BLaER1 treated with 17β-estradiol and CSF1 and Interleukin-3, amounts not matched to agents 10 nM and 100 nM (cell line): Measurements from ENCODE around the gene UBE4B.

Experiments used
- H3K27ac ChIP-seq, 11 experiments: shearing (Covaris generic); formaldehyde crosslinking; 2 replicates each; pipeline ENCODE4 v1.8.1; 2022
- H3K27me3 ChIP-seq, 11 experiments: shearing (Covaris generic); formaldehyde crosslinking; 2 replicates each; pipeline ENCODE4 v1.8.1; 2022
- H3K36me3 ChIP-seq, 11 experiments: shearing (Covaris generic); formaldehyde crosslinking; 2 replicates each; pipeline ENCODE4 v1.8.1; 2022
- H3K4me1 ChIP-seq, 10 experiments: shearing (Covaris generic); formaldehyde crosslinking; 2 replicates each; pipeline ENCODE4 v1.8.1; 2022
- H3K4me2 ChIP-seq, 11 experiments: shearing (Covaris generic); formaldehyde crosslinking; 2 replicates each; pipeline ENCODE4 v1.8.1; 2022
- H3K4me3 ChIP-seq, 10 experiments: shearing (Covaris generic); formaldehyde crosslinking; 2 replicates each; pipeline ENCODE4 v1.8.1; 2022
- H3K9ac ChIP-seq, 11 experiments: shearing (Covaris generic); formaldehyde crosslinking; 2 replicates each; pipeline ENCODE4 v1.8.1; 2022
- H3K9me3 ChIP-seq, 11 experiments: shearing (Covaris generic); formaldehyde crosslinking; replicated peaks in 1 of 11; 2 replicates each; pipeline ENCODE4 v1.8.1; 2022
- H4K20me1 ChIP-seq, 11 experiments: shearing (Covaris generic); formaldehyde crosslinking; 2 replicates each; pipeline ENCODE4 v1.8.1; 2022
- Cebpa-rat ChIP-seq, 11 experiments: shearing (Covaris generic); IDR thresholded peaks; 2 replicates each; pipeline ENCODE4 v1.8.1; 2022

The UBE4B gene

GRCh38 chr1:10152709-10153284, 120.0 kb downstream of the UBE4B start:
- Histone ChIP-seq H3K27me3 (no peaks in the 10 kb centered on the region), H4K20me1 (no peaks in the 10 kb centered on the region), H3K4me1 (no peaks in the 10 kb centered on the region), H3K4me2 (no peak overlapping the region), H3K9me3 (no peaks in the 10 kb centered on the region), H3K9ac (no peak overlapping the region), H3K27ac (no peak overlapping the region), H3K4me3 (no peak overlapping the region), H3K36me3 (peaks cover 4 to 92% (median 53%) of the 10 kb centered on the region in 11 experiments; a peak in 21 of 22 replicates)
- TF ChIP-seq Cebpa-rat (IDR thresholded peaks at IDR 0.05), result no peak

GRCh38 chr1:10155087-10155712, 122.4 kb downstream of the UBE4B start:
- Histone ChIP-seq H4K20me1 (no peaks in the 10 kb centered on the region), H3K36me3 (peaks cover 7 to 97% (median 55%) of the 10 kb centered on the region in 11 experiments), H3K4me1 (no peaks in the 10 kb centered on the region), H3K4me2 (no peak overlapping the region), H3K27me3 (no peaks in the 10 kb centered on the region), H3K9ac (no peak overlapping the region), H3K4me3 (no peak overlapping the region), H3K27ac (no peak overlapping the region), H3K9me3 (no peaks in the 10 kb centered on the region)
- TF ChIP-seq Cebpa-rat (IDR thresholded peaks at IDR 0.05), result no peak

- peaks cover 0 to 8% (median 0%) of the 10 kb centered on the region in 10 experiments; a peak in 1 of 20 replicates for H3K4me1 ChIP-seq
- no peak for TF ChIP-seq Cebpa-rat (IDR thresholded peaks at IDR 0.05)
- no peak overlapping the region for H3K4me3 ChIP-seq
- H3K36me3 ChIP-seq, result peaks cover 28 to 99% (median 74%) of the 10 kb centered on the region in 11 experiments
- no peak overlapping the region for H3K9ac ChIP-seq
- H3K27me3 ChIP-seq, result no peaks in the 10 kb centered on the region
- H3K27ac ChIP-seq, result no peak overlapping the region
- no peaks in the 10 kb centered on the region for H3K9me3 ChIP-seq
- no peaks in the 10 kb centered on the region for H4K20me1 ChIP-seq
- H3K4me2 ChIP-seq, result no peak overlapping the region
These were observed 127.4 kb downstream of the UBE4B start for GRCh38 chr1:10160173-10160572.

GRCh38 chr1:10160907-10161490, 128.2 kb downstream of the UBE4B start:
- no peaks in the 10 kb centered on the region for H3K9me3 ChIP-seq
- TF ChIP-seq Cebpa-rat (IDR thresholded peaks at IDR 0.05), result no peak
- H3K4me1 ChIP-seq, result peaks cover 0 to 8% (median 0%) of the 10 kb centered on the region in 10 experiments; a peak in 1 of 20 replicates
- no peak overlapping the region for H3K27ac ChIP-seq
- peaks cover 36 to 99% (median 78%) of the 10 kb centered on the region in 11 experiments for H3K36me3 ChIP-seq
- no peak overlapping the region for H3K4me3 ChIP-seq
- no peak overlapping the region for H3K4me2 ChIP-seq
- no peaks in the 10 kb centered on the region for H4K20me1 ChIP-seq
- no peaks in the 10 kb centered on the region for H3K27me3 ChIP-seq
- H3K9ac ChIP-seq, result no peak overlapping the region

- Histone ChIP-seq H3K27ac (no peak overlapping the region), H3K36me3 (peaks cover 44 to 99% (median 80%) of the 10 kb centered on the region in 11 experiments), H3K9ac (no peak overlapping the region), H3K9me3 (no peaks in the 10 kb centered on the region), H3K4me1 (peaks cover 0 to 8% (median 0%) of the 10 kb centered on the region in 10 experiments; a peak in 1 of 20 replicates), H3K4me2 (no peak overlapping the region), H3K27me3 (no peaks in the 10 kb centered on the region), H4K20me1 (no peaks in the 10 kb centered on the region), H3K4me3 (no peak overlapping the region)
- TF ChIP-seq Cebpa-rat (IDR thresholded peaks at IDR 0.05), result no peak
These were observed 129.0 kb downstream of the UBE4B start for GRCh38 chr1:10161541-10162290.

- Histone ChIP-seq H3K9me3 (0 out of 22 replicates have a peak, but pooled peaks cover 0 to 6% (median 0%) of the 10 kb centered on the region in 11 experiments), H3K4me1 (no peaks in the 10 kb centered on the region), H3K27ac (no peak overlapping the region), H4K20me1 (no peaks in the 10 kb centered on the region), H3K27me3 (no peaks in the 10 kb centered on the region), H3K9ac (no peak overlapping the region), H3K36me3 (peaks cover 80 to 100% (median 94%) of the 10 kb centered on the region in 11 experiments), H3K4me3 (no peak overlapping the region), H3K4me2 (no peak overlapping the region)
- no peak for TF ChIP-seq Cebpa-rat (IDR thresholded peaks at IDR 0.05)
These were observed 136.3 kb downstream of the UBE4B start for GRCh38 chr1:10168912-10169514.

GRCh38 chr1:10170239-10170574, 137.4 kb downstream of the UBE4B start:
- H3K4me3 ChIP-seq, result no peak overlapping the region
- H3K27me3 ChIP-seq, result no peaks in the 10 kb centered on the region
- no peaks in the 10 kb centered on the region for H3K4me1 ChIP-seq
- H3K27ac ChIP-seq, result no peak overlapping the region
- peaks cover 80 to 100% (median 92%) of the 10 kb centered on the region in 11 experiments for H3K36me3 ChIP-seq
- no peaks in the 10 kb centered on the region for H4K20me1 ChIP-seq
- H3K9ac ChIP-seq, result no peak overlapping the region
- peaks cover 0 to 13% (median 6%) of the 10 kb centered on the region in 11 experiments; a peak in 11 of 22 replicates for H3K9me3 ChIP-seq
- H3K4me2 ChIP-seq, result no peak overlapping the region
- TF ChIP-seq Cebpa-rat (IDR thresholded peaks at IDR 0.05), result no peak

- peaks cover 0 to 21% (median 12%) of the 10 kb centered on the region in 11 experiments; a peak in 15 of 22 replicates for H3K9me3 ChIP-seq
- H3K4me2 ChIP-seq, result no peak overlapping the region
- H3K4me3 ChIP-seq, result no peak overlapping the region
- H3K27ac ChIP-seq, result no peak overlapping the region
- H3K4me1 ChIP-seq, result no peaks in the 10 kb centered on the region
- H4K20me1 ChIP-seq, result no peaks in the 10 kb centered on the region
- no peak for TF ChIP-seq Cebpa-rat (IDR thresholded peaks at IDR 0.05)
- peaks cover 77 to 99% (median 90%) of the 10 kb centered on the region in 11 experiments for H3K36me3 ChIP-seq
- no peak overlapping the region for H3K9ac ChIP-seq
- H3K27me3 ChIP-seq, result no peaks in the 10 kb centered on the region
These were observed 138.5 kb downstream of the UBE4B start for GRCh38 chr1:10171105-10171767.
